COLO829 (cell line): ENCODE measurements around the gene KRT8.
"Not testable (repeated sequence)": the region's sequence is repeated elsewhere in the genome, so short reads cannot be mapped to it uniquely, and the experiment has no call there.

Source experiments
- DNase-seq: peaks from one replicate; pipeline ENCODE4 v3.0.0; 2012; ENCODE audit warnings: low spot score

KRT8 gene

GRCh38 chr12:52874573-52875435 is 30.1 kb downstream of the KRT8 start:
- DNase-seq: no peak

GRCh38 chr12:52873832-52874572 is 30.9 kb downstream of the KRT8 start:
- peak; percentile 78 for DNase-seq

- no peak for DNase-seq
Measured at GRCh38 chr12:52873513-52873831, 31.4 kb downstream of the KRT8 start.

- no peak for DNase-seq
Measured at GRCh38 chr12:52872644-52873389, 32.1 kb downstream of the KRT8 start.

GRCh38 chr12:52871291-52872039 is 33.4 kb downstream of the KRT8 start:
- DNase-seq: peak; percentile 40

GRCh38 chr12:52870361-52871290 is 34.2 kb downstream of the KRT8 start:
- peak; percentile 64 for DNase-seq

- no peak for DNase-seq
Measured at GRCh38 chr12:52867642-52868041, 37.2 kb downstream of the KRT8 start.

- DNase-seq: no peak
Measured at GRCh38 chr12:52867152-52867551, 37.7 kb downstream of the KRT8 start.

GRCh38 chr12:52865090-52865944 is 39.6 kb downstream of the KRT8 start:
- peak; percentile 82 for DNase-seq

GRCh38 chr12:52862023-52862422 is 42.9 kb downstream of the KRT8 start:
- no peak for DNase-seq

GRCh38 chr12:52861511-52861910 is 43.4 kb downstream of the KRT8 start:
- DNase-seq: no peak

GRCh38 chr12:52860102-52860823 is 44.6 kb downstream of the KRT8 start:
- no peak for DNase-seq

- no peak for DNase-seq
Measured at GRCh38 chr12:52857500-52857899, 47.4 kb downstream of the KRT8 start.

GRCh38 chr12:52856787-52857186 is 48.1 kb downstream of the KRT8 start:
- DNase-seq: no peak

- not testable (repeated sequence) for DNase-seq
Measured at GRCh38 chr12:52856077-52856476, 48.8 kb downstream of the KRT8 start.

- DNase-seq: no peak
Measured at GRCh38 chr12:52851787-52852186, 53.1 kb downstream of the KRT8 start.

- no peak for DNase-seq
Measured at GRCh38 chr12:52850681-52851080, 54.2 kb downstream of the KRT8 start.

GRCh38 chr12:52849511-52849910 is 55.4 kb downstream of the KRT8 start:
- no peak for DNase-seq

- DNase-seq: no peak
Measured at GRCh38 chr12:52848661-52849255, 56.1 kb downstream of the KRT8 start, which contains the start of gene KRT78. TSS of gene KRT78 (minus strand) at chr12:52848994. CDS start at chr12:52848930, 64 bp downstream.
